Neuron (in vitro differentiated cells): ENCODE results near the gene BLOC1S4.

Experiments
- H2AFZ ChIP-seq: one replicate; pipeline ENCODE4 v1.6.1; 2013; ENCODE audit warnings: low read depth, mild to moderate bottlenecking, inconsistent platforms, low read length, moderate library complexity
- H3K27me3 ChIP-seq: one replicate; pipeline ENCODE4 v1.6.1; 2013; ENCODE audit warnings: low read length; ENCODE audit not compliant: insufficient read depth
- H3K36me3 ChIP-seq: one replicate; pipeline ENCODE4 v1.6.1; 2013; ENCODE audit warnings: low read length; ENCODE audit not compliant: insufficient read depth
- H3K4me1 ChIP-seq: one replicate; pipeline ENCODE4 v1.6.1; 2013; ENCODE audit warnings: low read length; ENCODE audit not compliant: insufficient read depth
- H3K4me3 ChIP-seq: 2 replicates; pipeline ENCODE4 v1.5.1; 2013; ENCODE audit warnings: mild to moderate bottlenecking, low read length, moderate library complexity
- H3K9me3 ChIP-seq: one replicate; pipeline ENCODE4 v1.6.1; 2013; ENCODE audit warnings: low read length

Gene BLOC1S4

GRCh38 chr4:6727943-6728250 is 11.9 kb downstream of the BLOC1S4 start:
- Histone ChIP-seq H3K4me3 (no peak overlapping the region), H2AFZ (no peak overlapping the region), H3K4me1 (peaks cover 28% of the 10 kb centered on the region), H3K36me3 (no peaks in the 10 kb centered on the region), H3K9me3 (peaks cover 4% of the 10 kb centered on the region), H3K27me3 (no peaks in the 10 kb centered on the region)

- no peaks in the 10 kb centered on the region for H3K27me3 ChIP-seq
- peaks cover 28% of the 10 kb centered on the region for H3K4me1 ChIP-seq
- no peaks in the 10 kb centered on the region for H3K36me3 ChIP-seq
- H2AFZ ChIP-seq: no peak overlapping the region
- peaks cover 4% of the 10 kb centered on the region for H3K9me3 ChIP-seq
- no peak overlapping the region for H3K4me3 ChIP-seq
Observed at GRCh38 chr4:6728320-6729029, 12.5 kb downstream of the BLOC1S4 start.

- Histone ChIP-seq H3K4me3 (no peak overlapping the region), H3K36me3 (no peaks in the 10 kb centered on the region)
Observed at GRCh38 chr4:6730603-6731317, 14.8 kb downstream of the BLOC1S4 start.

DNA sequence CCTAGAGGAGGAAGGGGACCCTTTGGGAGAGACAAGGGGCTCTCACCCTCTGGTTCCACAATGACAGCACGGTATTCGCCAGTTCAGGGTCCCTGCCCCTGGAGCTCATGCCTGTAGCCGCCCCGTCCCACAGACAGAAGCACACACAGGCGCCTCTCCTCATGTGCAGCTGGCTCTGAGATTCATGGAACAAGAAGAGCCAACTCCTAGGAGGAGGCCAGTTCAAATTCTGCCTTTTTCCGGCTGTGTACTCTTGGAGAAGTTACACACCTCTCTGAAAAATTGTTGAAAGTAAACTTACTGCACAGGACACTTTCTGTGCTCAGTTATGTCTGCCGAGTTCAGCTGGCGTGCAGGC is 15.3 kb downstream of the BLOC1S4 start:
- H2AFZ ChIP-seq: no peak overlapping the region
- H3K9me3 ChIP-seq: peaks cover 4% of the 10 kb centered on the region
- H3K4me3 ChIP-seq: no peak overlapping the region
- H3K27me3 ChIP-seq: no peaks in the 10 kb centered on the region
- H3K36me3 ChIP-seq: no peaks in the 10 kb centered on the region
- peaks cover 11% of the 10 kb centered on the region for H3K4me1 ChIP-seq

More at GRCh38 chr4:6730603-6731317, 14.8 kb downstream of the BLOC1S4 start:
- H3K27me3 ChIP-seq: no peaks in the 10 kb centered on the region
- H2AFZ ChIP-seq: no peak overlapping the region
- peaks cover 11% of the 10 kb centered on the region for H3K4me1 ChIP-seq
- peaks cover 4% of the 10 kb centered on the region for H3K9me3 ChIP-seq

DNA sequence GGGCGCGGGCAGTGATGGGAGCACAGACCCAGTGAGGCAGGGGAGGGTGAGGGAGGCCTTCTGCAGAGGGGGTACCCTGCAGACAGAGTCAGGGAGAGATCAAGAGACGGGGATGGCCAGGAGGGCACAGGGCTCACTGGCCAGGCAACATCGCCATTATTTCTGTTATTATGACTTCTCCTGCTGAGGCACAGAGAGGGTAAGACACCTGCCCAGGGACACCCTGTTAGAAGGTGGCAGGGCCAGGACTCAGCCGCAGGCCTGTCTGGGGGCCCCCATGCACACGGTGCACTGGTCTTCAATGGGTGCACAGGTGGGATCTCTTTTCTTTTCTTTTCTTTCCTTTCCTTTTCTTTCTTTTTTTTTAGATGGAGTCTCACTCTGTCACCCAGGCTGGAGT is 15.8 kb downstream of the BLOC1S4 start:
- Histone ChIP-seq H2AFZ (no peak overlapping the region), H3K9me3 (peaks cover 4% of the 10 kb centered on the region), H3K4me3 (no peak overlapping the region), H3K4me1 (peaks cover 8% of the 10 kb centered on the region), H3K27me3 (no peaks in the 10 kb centered on the region), H3K36me3 (no peaks in the 10 kb centered on the region)

GRCh38 chr4:6732441-6733357 is 16.7 kb downstream of the BLOC1S4 start:
- H3K27me3 ChIP-seq: no peaks in the 10 kb centered on the region
- H3K9me3 ChIP-seq: peaks cover 4% of the 10 kb centered on the region
- H2AFZ ChIP-seq: no peak overlapping the region
- H3K4me1 ChIP-seq: peaks cover 6% of the 10 kb centered on the region
- no peaks in the 10 kb centered on the region for H3K36me3 ChIP-seq
- H3K4me3 ChIP-seq: no peak overlapping the region

DNA sequence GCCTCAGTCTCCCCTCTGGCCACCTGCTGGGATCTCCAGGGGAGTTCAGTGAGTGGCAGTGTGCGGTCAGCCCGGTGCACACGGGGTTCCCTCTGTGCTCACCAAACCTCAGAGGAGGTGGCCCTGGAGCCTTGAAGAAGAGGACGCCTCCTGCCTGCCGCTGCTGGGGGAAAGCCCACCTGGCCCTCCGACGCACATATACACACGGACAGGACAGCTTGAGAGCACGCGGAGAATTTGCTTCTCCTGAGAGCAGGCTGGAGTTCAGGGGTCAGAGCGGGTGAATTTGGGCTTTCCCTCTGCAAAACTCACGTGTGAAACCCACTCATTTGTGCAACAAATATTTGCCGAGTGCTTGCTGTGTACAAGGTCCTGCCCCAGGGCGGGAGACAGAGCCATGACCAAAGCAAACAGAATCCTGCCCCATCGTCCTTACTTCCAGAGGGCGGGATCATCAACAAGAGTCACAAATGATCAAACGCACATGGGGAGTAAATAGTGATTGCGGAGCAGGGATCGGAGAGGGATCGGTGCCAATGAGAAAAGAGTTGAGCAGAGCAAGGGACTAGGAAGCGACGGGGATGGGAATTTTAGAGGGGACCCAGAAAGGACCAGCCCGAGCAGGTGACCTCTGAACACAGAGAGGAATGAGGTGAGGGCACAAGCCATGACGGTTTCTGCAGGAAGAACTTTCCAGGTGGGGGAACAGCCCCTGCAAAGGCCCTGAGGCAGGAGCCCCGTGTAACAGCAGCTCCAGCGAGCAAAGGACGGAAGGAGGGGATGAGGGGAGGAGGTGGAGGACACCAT is 17.6 kb downstream of the BLOC1S4 start:
- Histone ChIP-seq H3K9me3 (peaks cover 4% of the 10 kb centered on the region), H3K36me3 (no peaks in the 10 kb centered on the region), H3K27me3 (no peaks in the 10 kb centered on the region), H2AFZ (no peak overlapping the region), H3K4me1 (no peaks in the 10 kb centered on the region), H3K4me3 (no peak overlapping the region)

GRCh38 chr4:6734165-6734786 is 18.3 kb downstream of the BLOC1S4 start:
- Histone ChIP-seq H3K4me3 (no peak overlapping the region), H3K4me1 (no peaks in the 10 kb centered on the region), H3K27me3 (no peaks in the 10 kb centered on the region), H3K9me3 (peaks cover 4% of the 10 kb centered on the region), H3K36me3 (no peaks in the 10 kb centered on the region), H2AFZ (no peak overlapping the region)

DNA sequence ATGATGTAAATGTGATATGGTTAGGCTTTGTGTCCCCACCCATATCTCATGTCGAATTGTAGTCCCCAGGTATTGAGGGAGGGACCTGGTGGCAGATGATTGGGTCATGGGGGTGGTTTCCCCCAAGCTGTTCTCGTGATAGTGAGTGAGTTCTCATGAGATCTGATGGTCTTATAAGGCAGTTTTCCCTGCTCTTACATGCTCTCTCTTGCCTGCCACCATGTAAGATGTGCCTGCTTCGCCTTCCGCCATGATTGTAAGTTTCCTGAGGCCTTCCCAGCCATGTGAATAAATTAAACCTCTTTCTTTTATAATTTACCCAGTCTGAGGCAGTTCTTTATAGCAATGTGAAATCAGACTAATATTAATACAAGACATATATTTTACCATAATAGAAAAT is 23.9 kb downstream of the BLOC1S4 start:
- H3K4me3 ChIP-seq: no peak overlapping the region
- H3K36me3 ChIP-seq: no peaks in the 10 kb centered on the region
- no peaks in the 10 kb centered on the region for H3K27me3 ChIP-seq
- no peak overlapping the region for H2AFZ ChIP-seq
- H3K9me3 ChIP-seq: no peaks in the 10 kb centered on the region
- H3K4me1 ChIP-seq: no peaks in the 10 kb centered on the region

DNA sequence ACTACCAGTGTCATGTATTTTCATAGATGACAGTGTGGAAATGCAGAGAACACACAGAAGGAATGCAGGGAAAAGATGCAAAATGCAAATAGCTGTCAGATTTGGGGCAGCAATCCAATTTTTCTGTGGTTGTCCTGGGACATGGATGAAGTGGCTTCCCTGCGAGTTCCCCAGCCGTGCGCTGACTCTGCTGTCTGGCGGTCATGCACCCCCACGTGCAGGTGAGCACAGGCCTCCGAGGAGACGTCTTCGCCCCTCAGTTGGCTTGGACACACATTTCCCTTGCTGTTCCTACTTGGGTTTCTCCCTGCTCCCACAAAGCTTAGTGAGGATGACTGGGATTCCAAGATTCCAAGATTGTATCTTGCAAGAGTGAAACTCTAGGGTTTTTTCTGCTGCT is 24.4 kb downstream of the BLOC1S4 start:
- Histone ChIP-seq H2AFZ (no peak overlapping the region), H3K4me3 (no peak overlapping the region), H3K4me1 (no peaks in the 10 kb centered on the region), H3K36me3 (no peaks in the 10 kb centered on the region), H3K27me3 (no peaks in the 10 kb centered on the region), H3K9me3 (no peaks in the 10 kb centered on the region)

DNA sequence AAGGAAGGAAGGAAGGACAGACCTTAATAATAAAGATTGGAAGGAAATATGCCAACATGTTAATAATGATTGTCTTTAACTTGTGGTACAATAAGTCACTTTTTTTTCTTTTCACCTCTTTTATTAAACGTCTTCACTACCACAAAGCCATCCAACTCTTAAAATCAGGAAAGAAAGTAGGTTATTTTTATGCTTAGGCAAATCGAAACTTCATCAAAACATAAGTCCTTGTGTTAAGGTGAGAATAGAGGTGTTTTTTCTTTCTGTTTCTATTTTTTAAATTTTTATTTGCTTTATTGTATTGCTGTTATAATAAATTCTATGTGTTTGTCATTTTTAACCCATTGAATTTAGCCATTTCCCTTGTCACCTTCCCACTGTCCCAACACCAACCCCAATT is 26.5 kb downstream of the BLOC1S4 start:
- Histone ChIP-seq H2AFZ (no peak overlapping the region), H3K27me3 (no peaks in the 10 kb centered on the region), H3K4me1 (no peaks in the 10 kb centered on the region), H3K36me3 (no peaks in the 10 kb centered on the region), H3K9me3 (no peaks in the 10 kb centered on the region), H3K4me3 (no peak overlapping the region)

DNA sequence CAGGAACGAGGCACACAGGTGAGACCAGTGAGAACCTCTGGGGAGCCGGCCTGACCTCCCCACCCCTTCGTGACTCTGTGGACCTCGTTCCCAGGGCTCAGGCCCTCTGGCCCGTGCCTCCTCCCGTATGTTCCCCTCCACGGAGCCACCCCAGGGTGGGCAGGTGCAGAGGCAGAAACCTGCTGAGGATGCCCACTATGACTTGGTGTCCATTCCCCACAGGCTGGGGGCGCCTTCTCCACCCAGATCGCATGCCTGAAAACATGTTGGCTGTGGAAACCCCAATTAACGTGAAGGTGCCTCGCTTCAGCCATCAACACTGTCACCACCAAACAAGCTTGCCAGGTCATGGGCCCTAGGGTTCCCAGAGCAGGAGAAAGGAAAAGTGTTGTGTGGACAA is 27.0 kb downstream of the BLOC1S4 start:
- Histone ChIP-seq H3K27me3 (no peaks in the 10 kb centered on the region), H2AFZ (no peak overlapping the region), H3K4me3 (no peak overlapping the region), H3K36me3 (no peaks in the 10 kb centered on the region), H3K9me3 (no peaks in the 10 kb centered on the region), H3K4me1 (peaks cover 2% of the 10 kb centered on the region)
